Naive thymus-derived CD8-positive, alpha-beta T cell (primary cell): ENCODE data around the gene LYL1. TPM values are rescaled to one million over a fixed set of nuclear protein-coding genes. Genes with fewer than 3 reads are reported as not detected.

Experiments
- ATAC-seq, 2 donors: fragments of 150-1000 bp; cut with Tn5 transposase in 1 of 2; sonication (Bioruptor Pico), chemical (Tn5 transposase) in 1 of 2; 1 replicate in 1 of 2; 2 replicates in 1 of 2; pipeline ENCODE4 v1.10.0; 2021; ENCODE audit warnings: mild to moderate bottlenecking in 2 of 2, moderate library complexity in 2 of 2
- POLR2A ChIA-PET: fragments of 350-600 bp; sonication (Branson Sonifier 250); formaldehyde crosslinking; loops from one replicate; lab custom pipeline; 2021; ENCODE audit warnings: antibody characterized with exemption; lab: Charles Lee
- DNase-seq, 10 donors: peaks; one replicate each; pipeline versions ENCODE4 v3.0.0 to v3.0.0-alpha.2; 2020 to 2022
- H3K27ac Mint-ChIP-seq, 10 donors: one replicate each; pipeline ENCODE4 v1.8.0; 2020 to 2022; ENCODE audit warnings: mild to moderate bottlenecking in 10 of 10, mixed read lengths in 10 of 10, moderate library complexity in 4 of 10, inconsistent platforms in 1 of 10
- H3K27me3 Mint-ChIP-seq, 5 donors: one replicate each; pipeline ENCODE4 v1.8.0; 2021 to 2022; ENCODE audit warnings: mixed read lengths in 5 of 5
- H3K36me3 Mint-ChIP-seq, 3 donors: one replicate each; pipeline ENCODE4 v1.8.0; 2020 to 2022; ENCODE audit warnings: mixed read lengths in 3 of 3, mild to moderate bottlenecking in 2 of 3, inconsistent platforms in 1 of 3
- H3K4me1 Mint-ChIP-seq, 4 donors: one replicate each; pipeline ENCODE4 v1.8.0; 2021 to 2022; ENCODE audit warnings: mixed read lengths in 4 of 4
- H3K4me3 Mint-ChIP-seq, 10 donors: one replicate each; pipeline ENCODE4 v1.8.0; 2020 to 2022; ENCODE audit warnings: mild to moderate bottlenecking in 10 of 10, mixed read lengths in 10 of 10, moderate library complexity in 6 of 10, inconsistent platforms in 1 of 10
- H3K9me3 Mint-ChIP-seq, 9 donors: one replicate each; pipeline ENCODE4 v1.8.0; 2020 to 2022; ENCODE audit warnings: mixed read lengths in 9 of 9, mild to moderate bottlenecking in 3 of 9, inconsistent platforms in 1 of 9, moderate library complexity in 1 of 9
- polyA plus RNA-seq, 3 donors: library from polyadenylated mRNA; unstranded; fragments of 300-500 nt; fragmentation: Illumina TruSeq; gene quantifications; one replicate each; pipeline ENCODE4 v1.2.3, GENCODE V29; 2021
- total RNA-seq, 8 experiments: library from RNA in 2 of 8; stranded (reverse) in 2 of 8; gene quantifications; one replicate each; pipeline ENCODE4 v1.2.3 and lab custom pipeline; 2021 to 2026

The LYL1 gene
- total and polyA plus RNA-seq, 5 experiments from 2014 or later = 0.37 to 7.9 (median 2.6) TPM

DNA sequence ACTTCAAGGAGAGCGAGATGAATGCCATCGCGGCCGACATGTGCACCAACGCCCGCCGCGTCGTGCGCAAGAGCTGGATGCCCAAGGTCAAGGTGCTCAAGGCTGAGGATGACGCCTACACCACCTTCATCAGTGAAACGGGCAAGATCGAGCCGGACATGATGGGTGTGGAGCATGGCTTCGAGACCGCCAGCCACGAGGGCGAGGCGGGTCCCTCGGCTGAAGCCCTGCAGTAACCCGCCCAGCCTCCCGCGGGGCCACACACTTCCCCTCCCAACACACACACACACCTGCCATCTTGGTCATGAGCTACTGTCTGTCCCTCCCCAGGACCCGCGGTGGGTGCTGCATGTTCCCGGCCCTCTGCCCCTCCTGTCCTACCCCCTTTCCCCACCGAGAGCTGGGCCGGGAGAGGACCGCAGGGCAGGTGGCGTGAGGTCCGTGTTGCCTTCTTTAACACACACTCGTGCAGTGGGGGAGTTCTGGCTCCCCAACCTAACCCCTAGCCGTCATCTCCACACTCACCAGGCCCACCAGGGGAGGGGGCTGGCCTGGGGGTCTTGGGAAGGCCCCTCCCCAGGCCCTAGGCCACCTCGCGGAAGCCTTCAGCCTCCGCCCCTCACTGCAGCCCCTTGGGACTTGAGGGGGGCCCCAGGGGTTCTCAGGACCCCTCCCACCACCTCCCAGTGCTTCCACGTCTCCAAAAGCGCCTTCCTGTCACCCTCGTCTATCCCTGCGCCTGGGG is 35.7 kb upstream of the LYL1 start:
- no peak for ATAC-seq
- no peaks in the 10 kb centered on the region for H3K27me3 Mint-ChIP-seq
- POLR2A ChIA-PET = no interaction called here
- peaks cover 3 to 8% (median 5%) of the 10 kb centered on the region in 4 donors for H3K4me1 Mint-ChIP-seq
- H3K36me3 Mint-ChIP-seq = peaks cover 0 to 34% (median 0%) of the 10 kb centered on the region in 3 donors
- H3K4me3 Mint-ChIP-seq = no peak overlapping the region
- peak overlapping the region in 1 of 10 donors; percentile 69 for H3K27ac Mint-ChIP-seq
- H3K9me3 Mint-ChIP-seq = no peaks in the 10 kb centered on the region
- DNase-seq = no peak

DNA sequence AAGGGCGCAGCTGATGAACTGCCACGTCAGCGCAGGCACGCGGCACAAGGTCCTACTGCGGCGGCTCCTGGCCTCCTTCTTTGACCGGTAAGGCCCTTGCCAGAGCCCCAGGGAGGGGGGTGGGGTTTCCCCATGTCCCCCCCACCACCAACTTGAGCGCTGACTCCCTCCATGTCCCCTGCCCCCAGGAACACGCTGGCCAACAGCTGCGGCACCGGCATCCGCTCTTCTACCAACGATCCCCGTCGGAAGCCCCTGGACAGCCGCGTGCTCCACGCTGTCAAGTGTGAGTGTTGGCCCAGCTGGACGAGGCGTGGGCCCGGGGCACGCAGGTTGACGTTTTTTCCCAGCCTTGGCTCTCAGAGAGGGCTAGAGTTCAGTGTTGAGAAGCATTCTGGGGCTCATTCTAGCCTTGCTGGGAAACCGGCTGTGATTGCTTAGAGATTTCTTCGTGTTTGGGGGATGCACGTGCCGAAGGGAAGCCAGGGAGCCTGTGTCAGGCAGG is 34.7 kb upstream of the LYL1 start:
- Mint-ChIP-seq H3K9me3 (no peaks in the 10 kb centered on the region), H3K27ac (peak overlapping the region in 1 of 10 donors; percentile 27), H3K4me1 (peaks cover 11 to 17% (median 13%) of the 10 kb centered on the region in 4 donors), H3K27me3 (no peaks in the 10 kb centered on the region), H3K36me3 (peaks cover 0 to 39% (median 0%) of the 10 kb centered on the region in 3 donors), H3K4me3 (no peak overlapping the region)
- no peak for DNase-seq
- POLR2A ChIA-PET = no interaction called here
- ATAC-seq = no peak

DNA sequence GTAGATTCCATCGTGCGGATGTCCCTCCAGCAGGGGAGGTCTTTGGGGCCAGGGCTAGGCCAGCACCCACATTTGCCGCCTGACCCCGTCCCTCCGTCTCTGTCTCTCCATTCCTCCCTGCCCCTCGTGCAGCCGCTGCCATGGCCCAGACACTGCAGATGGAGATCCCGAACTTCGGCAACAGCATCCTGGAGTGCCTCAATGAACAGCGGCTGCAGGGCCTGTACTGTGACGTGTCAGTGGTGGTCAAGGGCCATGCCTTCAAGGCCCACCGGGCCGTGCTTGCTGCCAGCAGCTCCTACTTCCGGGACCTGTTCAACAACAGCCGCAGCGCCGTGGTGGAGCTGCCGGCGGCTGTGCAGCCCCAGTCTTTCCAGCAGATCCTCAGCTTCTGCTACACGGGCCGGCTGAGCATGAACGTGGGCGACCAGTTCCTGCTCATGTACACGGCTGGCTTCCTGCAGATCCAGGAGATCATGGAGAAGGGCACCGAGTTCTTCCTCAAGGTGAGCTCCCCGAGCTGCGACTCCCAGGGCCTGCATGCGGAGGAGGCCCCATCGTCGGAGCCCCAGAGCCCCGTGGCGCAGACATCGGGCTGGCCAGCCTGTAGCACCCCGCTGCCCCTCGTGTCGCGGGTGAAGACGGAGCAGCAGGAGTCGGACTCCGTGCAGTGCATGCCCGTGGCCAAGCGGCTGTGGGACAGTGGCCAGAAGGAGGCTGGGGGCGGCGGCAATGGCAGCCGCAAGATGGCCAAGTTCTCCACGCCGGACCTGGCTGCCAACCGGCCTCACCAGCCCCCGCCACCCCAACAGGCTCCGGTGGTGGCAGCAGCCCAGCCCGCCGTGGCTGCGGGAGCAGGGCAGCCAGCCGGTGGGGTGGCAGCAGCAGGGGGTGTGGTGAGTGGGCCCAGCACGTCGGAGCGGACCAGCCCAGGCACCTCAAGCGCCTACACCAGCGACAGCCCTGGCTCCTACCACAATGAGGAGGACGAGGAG is 32.7 kb upstream of the LYL1 start:
- H3K4me1 Mint-ChIP-seq = peaks cover 12 to 27% (median 24%) of the 10 kb centered on the region in 4 donors
- H3K36me3 Mint-ChIP-seq = peaks cover 0 to 42% (median 0%) of the 10 kb centered on the region in 3 donors
- H3K4me3 Mint-ChIP-seq = no peak overlapping the region
- H3K27me3 Mint-ChIP-seq = no peaks in the 10 kb centered on the region
- H3K9me3 Mint-ChIP-seq = no peaks in the 10 kb centered on the region
- no peak overlapping the region for H3K27ac Mint-ChIP-seq
- POLR2A ChIA-PET = interaction anchor here (1.3 kb wide), 1 partner anchor 11 kb away, joined by 5 read pairs; no protein-coding TSS in a partner anchor
- DNase-seq = no peak
- ATAC-seq = no peak

DNA sequence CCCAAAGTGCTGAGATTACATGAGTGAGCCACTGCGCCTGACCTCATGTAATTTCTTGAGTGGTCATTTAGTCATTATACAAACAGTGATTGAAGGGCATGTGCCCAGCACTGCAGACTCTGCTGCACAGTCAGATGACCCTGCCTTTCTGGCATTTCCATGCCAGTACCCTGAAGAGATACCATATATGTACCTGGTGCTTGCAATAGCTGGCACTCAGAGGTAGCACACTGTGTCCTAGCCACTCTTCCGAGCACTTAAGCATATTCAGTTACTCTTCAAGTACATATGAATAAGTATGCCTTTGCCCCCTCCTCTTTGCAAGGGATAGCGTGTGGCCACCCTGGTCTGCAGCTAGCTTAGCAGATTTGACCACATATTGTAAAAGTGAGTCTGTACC is 32.0 kb upstream of the LYL1 start:
- Mint-ChIP-seq H3K4me1 (peaks cover 12 to 27% (median 24%) of the 10 kb centered on the region in 4 donors), H3K27me3 (no peaks in the 10 kb centered on the region), H3K4me3 (no peak overlapping the region), H3K9me3 (no peaks in the 10 kb centered on the region), H3K36me3 (peaks cover 0 to 39% (median 0%) of the 10 kb centered on the region in 3 donors), H3K27ac (peak overlapping the region in 4 of 10 donors; percentile 6 to 73 (median 14))
- ATAC-seq (no peak), DNase-seq (no peak)
- POLR2A ChIA-PET = interaction anchor here (1.3 kb wide), 1 partner anchor 11 kb away, joined by 5 read pairs; no protein-coding TSS in a partner anchor

DNA sequence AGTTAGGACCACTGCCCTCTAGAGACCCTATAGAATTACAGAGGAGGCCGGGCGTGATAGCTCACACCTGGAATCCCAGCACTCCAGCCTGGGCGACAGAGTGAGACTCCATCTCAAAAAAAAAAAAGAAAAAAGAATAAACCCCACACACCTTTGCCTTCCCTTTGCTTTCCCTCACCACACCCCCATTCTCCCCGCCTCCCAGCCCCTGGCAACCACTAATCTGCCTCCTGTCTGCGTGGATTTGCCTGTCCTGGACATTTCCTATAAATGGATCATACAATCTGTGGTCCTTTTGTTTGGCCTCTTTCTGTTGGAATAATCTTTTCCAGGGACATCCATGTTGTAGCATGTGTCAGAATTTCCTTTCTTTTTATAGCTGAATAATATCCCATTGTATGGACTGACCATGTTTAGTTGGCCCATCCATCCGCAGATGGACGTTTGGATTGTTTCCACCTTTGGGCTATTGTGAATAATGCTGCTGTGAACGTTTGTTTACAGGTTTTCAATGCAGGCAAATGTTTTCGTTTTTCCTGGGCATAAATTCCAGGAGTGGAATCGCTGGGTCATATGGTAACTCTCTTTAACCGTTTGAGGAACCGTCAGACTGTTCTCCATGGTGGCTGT is 30.7 kb upstream of the LYL1 start:
- ATAC-seq (no peak), DNase-seq (no peak)
- POLR2A ChIA-PET = no interaction called here
- Mint-ChIP-seq H3K4me1 (peaks cover 17 to 31% (median 29%) of the 10 kb centered on the region in 4 donors), H3K9me3 (no peaks in the 10 kb centered on the region), H3K27ac (peak overlapping the region in 3 of 10 donors; percentile 40 to 80 (median 58)), H3K4me3 (no peak overlapping the region), H3K27me3 (no peaks in the 10 kb centered on the region), H3K36me3 (peaks cover 0 to 35% (median 0%) of the 10 kb centered on the region in 3 donors)

GRCh38 chr19:13132471-13133180 is 30.0 kb upstream of the LYL1 start:
- peaks cover 0 to 29% (median 0%) of the 10 kb centered on the region in 3 donors for H3K36me3 Mint-ChIP-seq
- no peaks in the 10 kb centered on the region for H3K27me3 Mint-ChIP-seq
- ATAC-seq = peak in 1 of 2 donors; percentile 53
- no peaks in the 10 kb centered on the region for H3K9me3 Mint-ChIP-seq
- peak overlapping the region in 8 of 10 donors; percentile 2 to 80 (median 39) for H3K27ac Mint-ChIP-seq
- POLR2A ChIA-PET = interaction anchor here (0.7 kb wide), 1 partner anchor 20 kb away, joined by 3 read pairs; no protein-coding TSS in a partner anchor
- peak overlapping the region in 3 of 10 donors; percentile 1 to 26 (median 25) for H3K4me3 Mint-ChIP-seq
- peak in 1 of 10 donors; percentile 20 for DNase-seq
- peaks cover 21 to 36% (median 35%) of the 10 kb centered on the region in 4 donors for H3K4me1 Mint-ChIP-seq

DNA sequence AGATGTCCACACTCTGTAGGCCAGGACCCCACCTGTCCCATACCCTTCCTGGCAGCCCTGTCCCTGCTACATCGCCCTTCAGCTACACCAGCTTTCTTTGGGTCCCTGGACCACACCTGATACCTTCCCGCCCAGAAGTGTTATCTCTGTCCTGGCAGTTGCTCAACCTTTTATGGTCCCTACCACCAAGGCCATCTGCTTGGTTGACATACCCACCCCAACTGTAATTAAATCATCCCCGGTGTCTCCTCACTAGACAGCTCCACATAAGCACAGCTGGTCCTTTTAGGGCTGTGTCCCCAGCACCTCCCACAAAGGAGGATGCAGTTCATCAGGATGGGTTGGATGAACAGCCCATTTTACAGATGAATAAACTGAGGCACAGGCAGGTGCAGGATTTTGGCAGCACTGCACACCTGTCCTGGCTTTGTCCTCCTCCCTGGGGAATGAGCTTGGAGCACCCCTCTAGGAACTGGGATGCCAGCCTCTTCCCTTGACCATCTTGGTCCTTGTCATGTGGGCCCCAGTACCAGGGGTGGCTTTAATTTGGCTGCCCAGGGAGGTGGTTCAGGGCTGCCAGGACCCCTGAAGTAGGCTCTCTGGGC is 28.3 kb upstream of the LYL1 start:
- Mint-ChIP-seq H3K36me3 (peaks cover 0 to 19% (median 0%) of the 10 kb centered on the region in 3 donors), H3K4me3 (no peak overlapping the region), H3K27ac (peak overlapping the region in 3 of 10 donors; percentile 12 to 29 (median 17)), H3K27me3 (no peaks in the 10 kb centered on the region), H3K4me1 (peaks cover 22 to 38% (median 36%) of the 10 kb centered on the region in 4 donors), H3K9me3 (no peaks in the 10 kb centered on the region)
- DNase-seq = no peak
- POLR2A ChIA-PET = interaction anchor here (0.7 to 1.1 kb wide), 2 partner anchors 11 to 24 kb away, joined by 3 read pairs; no protein-coding TSS in a partner anchor
- no peak for ATAC-seq

DNA sequence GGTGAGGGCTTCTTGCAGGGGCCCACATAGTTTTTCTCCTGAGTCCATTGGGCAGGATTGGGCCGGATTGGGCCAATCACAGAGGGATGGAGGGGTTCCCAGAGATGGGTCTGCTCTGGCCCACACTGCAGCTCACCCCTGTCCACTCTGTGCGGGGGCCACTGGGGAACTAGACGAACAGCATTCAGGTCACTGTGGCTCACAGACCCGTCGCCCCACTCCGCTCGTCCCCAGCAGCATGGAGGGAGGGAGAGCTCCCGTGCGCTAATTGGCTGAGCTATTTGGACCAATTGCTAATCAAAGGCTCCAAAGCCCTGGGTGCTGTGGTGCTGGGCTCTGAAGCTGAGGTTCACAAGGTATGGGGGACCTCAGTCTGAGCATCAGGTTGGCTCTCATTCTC is 26.7 kb upstream of the LYL1 start:
- Mint-ChIP-seq H3K4me3 (no peak overlapping the region), H3K27me3 (no peaks in the 10 kb centered on the region), H3K27ac (no peak overlapping the region), H3K4me1 (peaks cover 22 to 42% (median 36%) of the 10 kb centered on the region in 4 donors), H3K9me3 (no peaks in the 10 kb centered on the region), H3K36me3 (peaks cover 0 to 19% (median 0%) of the 10 kb centered on the region in 3 donors)
- DNase-seq (no peak), ATAC-seq (no peak)
- POLR2A ChIA-PET = interaction anchor here (2.2 kb wide), 1 partner anchor 23 kb away, joined by 7 read pairs; no protein-coding TSS in a partner anchor

- ATAC-seq = no peak
- Mint-ChIP-seq H3K36me3 (peaks cover 0 to 19% (median 0%) of the 10 kb centered on the region in 3 donors), H3K27me3 (no peaks in the 10 kb centered on the region), H3K9me3 (no peaks in the 10 kb centered on the region), H3K4me3 (no peak overlapping the region), H3K27ac (peak overlapping the region in 6 of 10 donors; percentile 22 to 77 (median 60)), H3K4me1 (peaks cover 22 to 43% (median 36%) of the 10 kb centered on the region in 4 donors)
- no peak for DNase-seq
- POLR2A ChIA-PET = interaction anchor here (0.8 to 2.2 kb wide), 3 partner anchors 11 to 24 kb away, joined by 3 to 7 read pairs (median 5); partner anchors contain the start of gene NACC1
These were observed 25.9 kb upstream of the LYL1 start for GRCh38 chr19:13128583-13128982.

GRCh38 chr19:13127811-13128575 is 25.3 kb upstream of the LYL1 start:
- Mint-ChIP-seq H3K4me1 (peaks cover 21 to 39% (median 33%) of the 10 kb centered on the region in 4 donors), H3K4me3 (no peak overlapping the region), H3K9me3 (no peaks in the 10 kb centered on the region), H3K27ac (peak overlapping the region in 4 of 10 donors; percentile 19 to 60 (median 24)), H3K36me3 (peaks cover 0 to 23% (median 0%) of the 10 kb centered on the region in 3 donors), H3K27me3 (no peaks in the 10 kb centered on the region)
- POLR2A ChIA-PET = interaction anchor here (0.6 to 2.2 kb wide), 7 partner anchors 9 to 1449 kb away, joined by 3 to 7 read pairs (median 4); partner anchors contain the start of gene NACC1
- ATAC-seq (no peak), DNase-seq (no peak)
